H9 (cell line): ENCODE data around the gene TRMT2A. TPM values are rescaled to one million over a fixed set of nuclear protein-coding genes. Genes with fewer than 3 reads are reported as not detected.

Source experiments
- DNase-seq: peaks from one replicate; pipeline ENCODE4 v3.0.0-alpha.2; 2017
- H2AFZ ChIP-seq: one replicate; pipeline ENCODE4 v1.6.1; 2013; ENCODE audit warnings: mild to moderate bottlenecking, low read length, control low read depth, moderate library complexity
- H2AK5ac ChIP-seq: 2 replicates; pipeline ENCODE4 v1.6.1; 2013; ENCODE audit warnings: low read length, control low read depth, mixed read lengths; ENCODE audit not compliant: insufficient read length
- H2BK120ac ChIP-seq: one replicate; pipeline ENCODE4 v1.6.1; 2013; ENCODE audit warnings: low read depth, mild to moderate bottlenecking, low read length, control low read depth, inconsistent platforms; ENCODE audit not compliant: poor library complexity, severe bottlenecking
- H2BK12ac ChIP-seq: 2 replicates; pipeline ENCODE4 v1.6.1; 2013; ENCODE audit warnings: low read length, control low read depth, mixed read lengths, low read depth; ENCODE audit not compliant: insufficient read length
- H2BK15ac ChIP-seq: 2 replicates; pipeline ENCODE4 v1.6.1; 2013; ENCODE audit warnings: low read depth, low read length, control low read depth
- H2BK20ac ChIP-seq: one replicate; pipeline ENCODE4 v1.6.1; 2013; ENCODE audit warnings: low read depth, mild to moderate bottlenecking, low read length, control low read depth, inconsistent platforms; ENCODE audit not compliant: poor library complexity, severe bottlenecking
- H2BK5ac ChIP-seq: 2 replicates; pipeline ENCODE4 v1.6.1; 2013; ENCODE audit warnings: low read length, control low read depth, mixed read lengths; ENCODE audit not compliant: insufficient read length
- H3K14ac ChIP-seq: 2 replicates; pipeline ENCODE4 v1.6.1; 2013; ENCODE audit warnings: low read length, control low read depth; ENCODE audit not compliant: insufficient read depth
- H3K18ac ChIP-seq: 2 replicates; pipeline ENCODE4 v1.6.1; 2013; ENCODE audit warnings: low read depth, mild to moderate bottlenecking, mixed read lengths, low read length, control low read depth; ENCODE audit not compliant: insufficient read length
- H3K23ac ChIP-seq: 2 replicates; pipeline ENCODE4 v1.6.1; 2013; ENCODE audit warnings: low read length, control low read depth, mixed read lengths, low read depth; ENCODE audit not compliant: insufficient read length
- H3K23me2 ChIP-seq: 2 replicates; pipeline ENCODE4 v1.6.1; 2013; ENCODE audit warnings: low read depth, mild to moderate bottlenecking, mixed read lengths, low read length, control low read depth; ENCODE audit not compliant: insufficient read length, poor library complexity, severe bottlenecking
- H3K27ac ChIP-seq: 2 replicates; pipeline ENCODE4 v1.5.1; 2013; ENCODE audit warnings: low read length, control low read depth, mixed read lengths, low read depth; ENCODE audit not compliant: insufficient read length
- H3K27me3 ChIP-seq: 2 replicates; pipeline ENCODE4 v1.6.1; 2013; ENCODE audit warnings: low read length, control low read depth, inconsistent platforms; ENCODE audit not compliant: insufficient read depth
- H3K4ac ChIP-seq: 2 replicates; pipeline ENCODE4 v1.6.1; 2013; ENCODE audit warnings: low read depth, mild to moderate bottlenecking, control low read depth, inconsistent platforms, low read length, moderate library complexity
- H3K4me1 ChIP-seq: 2 replicates; pipeline ENCODE4 v1.6.1; 2013; ENCODE audit warnings: low read length, control low read depth, inconsistent platforms; ENCODE audit not compliant: insufficient read depth
- H3K4me2 ChIP-seq: 2 replicates; pipeline ENCODE4 v1.6.1; 2013; ENCODE audit warnings: low read length, control low read depth, mixed read lengths; ENCODE audit not compliant: insufficient read length, insufficient read depth
- H3K56ac ChIP-seq: 2 replicates; pipeline ENCODE4 v1.6.1; 2013; ENCODE audit warnings: low read depth, mild to moderate bottlenecking, mixed read lengths, low read length, control low read depth; ENCODE audit not compliant: insufficient read length
- H3K79me1 ChIP-seq: 2 replicates; pipeline ENCODE4 v1.6.1; 2013; ENCODE audit warnings: low read depth, mild to moderate bottlenecking, moderate library complexity, low read length, control low read depth, inconsistent platforms; ENCODE audit not compliant: insufficient read depth, poor library complexity, severe bottlenecking
- H3K79me2 ChIP-seq: 2 replicates; pipeline ENCODE4 v1.6.1; 2013; ENCODE audit warnings: low read length, control low read depth, inconsistent platforms; ENCODE audit not compliant: insufficient read depth
- H3K9ac ChIP-seq: 2 replicates; pipeline ENCODE4 v1.6.1; 2013; ENCODE audit warnings: low read length, control low read depth, mixed read lengths; ENCODE audit not compliant: insufficient read length; ENCODE audit errors: extremely low read depth
- H3K9me3 ChIP-seq: one replicate; pipeline ENCODE4 v1.6.1; 2013; ENCODE audit warnings: low read depth, low read length, inconsistent platforms; ENCODE audit not compliant: control insufficient read depth
- H3T11ph ChIP-seq: one replicate; pipeline ENCODE4 v1.6.1; 2013; ENCODE audit warnings: mild to moderate bottlenecking, low read length, control low read depth, inconsistent platforms
- H4K20me1 ChIP-seq: one replicate; pipeline ENCODE4 v1.6.1; 2013; ENCODE audit not compliant: control insufficient read depth, insufficient read length, insufficient read depth
- H4K5ac ChIP-seq: 2 replicates; pipeline ENCODE4 v1.6.1; 2013; ENCODE audit warnings: low read depth, mild to moderate bottlenecking, mixed read lengths, low read length, control low read depth; ENCODE audit not compliant: insufficient read length
- H4K8ac ChIP-seq: replicated peaks from 2 replicates; pipeline ENCODE4 v1.6.1; 2013; ENCODE audit warnings: low read length, control low read depth, mixed read lengths, low read depth; ENCODE audit not compliant: insufficient read length
- H4K91ac ChIP-seq: 2 replicates; pipeline ENCODE4 v1.6.1; 2013; ENCODE audit warnings: low read depth, mild to moderate bottlenecking, moderate library complexity, mixed read lengths, low read length, control low read depth; ENCODE audit not compliant: insufficient read length
- H3K27ac Mint-ChIP-seq, 3 experiments: 2 replicates in 2 of 3; 3 replicates in 1 of 3; pipeline ENCODE4 v1.8.0; 2020 to 2021; ENCODE audit warnings: mixed read lengths in 3 of 3, mild to moderate bottlenecking in 1 of 3, moderate library complexity in 1 of 3
- H3K27me3 Mint-ChIP-seq: 2 replicates; pipeline ENCODE4 v1.8.0; 2021; ENCODE audit warnings: low read depth, mild to moderate bottlenecking, moderate library complexity, mixed read lengths
- H3K36me3 Mint-ChIP-seq, 3 experiments: 2 replicates in 2 of 3; 3 replicates in 1 of 3; pipeline ENCODE4 v1.8.0; 2020 to 2021; ENCODE audit warnings: low read depth in 3 of 3, mixed read lengths in 3 of 3; ENCODE audit not compliant: insufficient read depth in 1 of 3
- H3K4me1 Mint-ChIP-seq, 2 experiments: 2 replicates each; pipeline ENCODE4 v1.8.0; 2020; ENCODE audit warnings: mixed read lengths in 2 of 2
- H3K4me3 Mint-ChIP-seq, 2 experiments: 2 replicates in 1 of 2; 3 replicates in 1 of 2; pipeline ENCODE4 v1.8.0; 2020 to 2021; ENCODE audit warnings: mild to moderate bottlenecking in 2 of 2, mixed read lengths in 2 of 2, moderate library complexity in 1 of 2
- H3K9me3 Mint-ChIP-seq, 2 experiments: 2 replicates in 1 of 2; 3 replicates in 1 of 2; pipeline ENCODE4 v1.8.0; 2020; ENCODE audit warnings: mild to moderate bottlenecking in 2 of 2, mixed read lengths in 2 of 2, moderate library complexity in 1 of 2
- WGBS: extraction: QIAGEN DNeasy Blood & Tissue Kit; methylation state at CpG from one replicate; pipeline ENCODE4 v1.1.7; 2013; ENCODE audit warnings: missing lambda C conversion rate, low lambda C conversion rate, mixed read lengths; ENCODE audit not compliant: insufficient read length; ENCODE audit errors: extremely low coverage; 5-methylcytosine and 5-hydroxymethylcytosine counted together
- total RNA-seq: library from RNA; stranded (reverse); gene quantifications from 2 replicates; pipeline ENCODE4 v1.2.1, GENCODE V29; 2021
- TF ChIP-seq, protein P1 (sequence below): fragments of 200-600 bp; sonication (generic); conservative IDR thresholded peaks from 3 replicates; pipeline ENCODE4 v1.8.0; 2021; ENCODE audit warnings: antibody characterized with exemption, mild to moderate bottlenecking

TRMT2A gene
- total RNA-seq, 1 experiment from 2014 or later: 58.2 TPM

GRCh38 chr22:20145206-20145831 is 28.3 kb upstream of the TRMT2A start:
- no peak overlapping the region for H3K27ac ChIP-seq
- no peak overlapping the region for H2BK12ac ChIP-seq
- Mint-ChIP-seq H3K4me1 (no peaks in the 10 kb centered on the region), H3K27me3 (no peaks in the 10 kb centered on the region), H3K36me3 (no peaks in the 10 kb centered on the region; a peak in 1 of 7 replicates), H3K27ac (no peak overlapping the region), H3K4me3 (no peak overlapping the region), H3K9me3 (no peaks in the 10 kb centered on the region)
- no peaks in the 10 kb centered on the region for H3K79me2 ChIP-seq
- DNase-seq: no peak
- no peak overlapping the region for H2AK5ac ChIP-seq
- no peaks in the 10 kb centered on the region for H3K9me3 ChIP-seq
- H3K79me1 ChIP-seq: no peaks in the 10 kb centered on the region
- no peak overlapping the region for H2BK15ac ChIP-seq
- H3K27me3 ChIP-seq: no peaks in the 10 kb centered on the region
- H3K14ac ChIP-seq: no peak overlapping the region
- no peak overlapping the region for H2AFZ ChIP-seq
- no peak overlapping the region for H4K5ac ChIP-seq
- H3T11ph ChIP-seq: no peak overlapping the region
- no peaks in the 10 kb centered on the region for H3K4me1 ChIP-seq
- no peaks in the 10 kb centered on the region for H4K20me1 ChIP-seq
- TF ChIP-seq, protein P1, sequence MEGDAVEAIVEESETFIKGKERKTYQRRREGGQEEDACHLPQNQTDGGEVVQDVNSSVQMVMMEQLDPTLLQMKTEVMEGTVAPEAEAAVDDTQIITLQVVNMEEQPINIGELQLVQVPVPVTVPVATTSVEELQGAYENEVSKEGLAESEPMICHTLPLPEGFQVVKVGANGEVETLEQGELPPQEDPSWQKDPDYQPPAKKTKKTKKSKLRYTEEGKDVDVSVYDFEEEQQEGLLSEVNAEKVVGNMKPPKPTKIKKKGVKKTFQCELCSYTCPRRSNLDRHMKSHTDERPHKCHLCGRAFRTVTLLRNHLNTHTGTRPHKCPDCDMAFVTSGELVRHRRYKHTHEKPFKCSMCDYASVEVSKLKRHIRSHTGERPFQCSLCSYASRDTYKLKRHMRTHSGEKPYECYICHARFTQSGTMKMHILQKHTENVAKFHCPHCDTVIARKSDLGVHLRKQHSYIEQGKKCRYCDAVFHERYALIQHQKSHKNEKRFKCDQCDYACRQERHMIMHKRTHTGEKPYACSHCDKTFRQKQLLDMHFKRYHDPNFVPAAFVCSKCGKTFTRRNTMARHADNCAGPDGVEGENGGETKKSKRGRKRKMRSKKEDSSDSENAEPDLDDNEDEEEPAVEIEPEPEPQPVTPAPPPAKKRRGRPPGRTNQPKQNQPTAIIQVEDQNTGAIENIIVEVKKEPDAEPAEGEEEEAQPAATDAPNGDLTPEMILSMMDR: no peak
- no peak overlapping the region for H3K23ac ChIP-seq
- no peak overlapping the region for H3K4me2 ChIP-seq
- no peaks in the 10 kb centered on the region for H3K23me2 ChIP-seq
- H3K4ac ChIP-seq: no peak overlapping the region
- no peak overlapping the region for H4K8ac ChIP-seq
- no CpG with 5 or more reads among the region's 22 CpGs for WGBS
- no peak overlapping the region for H3K9ac ChIP-seq
- H4K91ac ChIP-seq: no peak overlapping the region
- no peak overlapping the region for H3K56ac ChIP-seq
- H2BK5ac ChIP-seq: no peak overlapping the region
- no peak overlapping the region for H2BK20ac ChIP-seq
- no peak overlapping the region for H2BK120ac ChIP-seq
- no peak overlapping the region for H3K18ac ChIP-seq
